ENCODE results near the gene RABL6.
A peak's percentile ranks its signal among the peaks of the same experiment; 100 is the strongest.
"Not testable (repeated sequence)": the region's sequence is repeated elsewhere in the genome, so short reads cannot be mapped to it uniquely, and the experiment has no call there.

Gene RABL6

GRCh38 chr9:136775191-136775590, 32.6 kb upstream of the RABL6 start:
- no peak for DNase-seq (ENCODE audit: low spot score)

GRCh38 chr9:136776947-136777346, 30.8 kb upstream of the RABL6 start:
- no peak for DNase-seq (ENCODE audit: low spot score)

- DNase-seq (ENCODE audit: low spot score): no peak
Measured at GRCh38 chr9:136777359-136777758, 30.4 kb upstream of the RABL6 start.

GRCh38 chr9:136779808-136780207, 27.9 kb upstream of the RABL6 start:
- no peak for DNase-seq (ENCODE audit: low spot score)

- no peak for DNase-seq (ENCODE audit: low spot score)
Measured at GRCh38 chr9:136782452-136782851, 25.3 kb upstream of the RABL6 start.

- peak; percentile 29 for DNase-seq (ENCODE audit: low spot score)
Measured at GRCh38 chr9:136784249-136784996, 23.3 kb upstream of the RABL6 start.

- no peak for DNase-seq (ENCODE audit: low spot score)
Measured at GRCh38 chr9:136784997-136785361, 22.8 kb upstream of the RABL6 start.

- not testable (repeated sequence) for DNase-seq (ENCODE audit: low spot score)
Measured at GRCh38 chr9:136785565-136786355, 22.0 kb upstream of the RABL6 start.

- DNase-seq (ENCODE audit: low spot score): no peak
Measured at GRCh38 chr9:136786451-136786850, 21.3 kb upstream of the RABL6 start.

GRCh38 chr9:136786983-136787382, 20.8 kb upstream of the RABL6 start:
- DNase-seq (ENCODE audit: low spot score): not testable (repeated sequence)

- DNase-seq (ENCODE audit: low spot score): peak; percentile 58
Measured at GRCh38 chr9:136787690-136788400, 19.9 kb upstream of the RABL6 start.

GRCh38 chr9:136788644-136789522, 18.9 kb upstream of the RABL6 start:
- DNase-seq (ENCODE audit: low spot score): not testable (repeated sequence)

GRCh38 chr9:136789523-136789937, 18.2 kb upstream of the RABL6 start:
- no peak for DNase-seq (ENCODE audit: low spot score)

GRCh38 chr9:136790640-136791515, 16.9 kb upstream of the RABL6 start, which contains the start of gene TMEM141:
Gene TMEM141, plus strand, starts transcription at chr9:136791344. Its CDS starts 27 bp downstream, at chr9:136791371.
- DNase-seq (ENCODE audit: low spot score): peak; percentile 100

GRCh38 chr9:136791516-136792276, 16.1 kb upstream of the RABL6 start:
- DNase-seq (ENCODE audit: low spot score): no peak

GRCh38 chr9:136792321-136793085, 15.2 kb upstream of the RABL6 start:
- DNase-seq (ENCODE audit: low spot score): no peak

GRCh38 chr9:136793086-136793946, 14.4 kb upstream of the RABL6 start:
- no peak for DNase-seq (ENCODE audit: low spot score)
